ENCODE results near the gene MORC4. TPM values are rescaled to one million over a fixed set of nuclear protein-coding genes. Genes with fewer than 3 reads are reported as not detected.

Gene MORC4
- polyA plus RNA-seq, 1 of the 3 experiments (the other 2 are of a cell fraction), result 12.5 TPM

DNA sequence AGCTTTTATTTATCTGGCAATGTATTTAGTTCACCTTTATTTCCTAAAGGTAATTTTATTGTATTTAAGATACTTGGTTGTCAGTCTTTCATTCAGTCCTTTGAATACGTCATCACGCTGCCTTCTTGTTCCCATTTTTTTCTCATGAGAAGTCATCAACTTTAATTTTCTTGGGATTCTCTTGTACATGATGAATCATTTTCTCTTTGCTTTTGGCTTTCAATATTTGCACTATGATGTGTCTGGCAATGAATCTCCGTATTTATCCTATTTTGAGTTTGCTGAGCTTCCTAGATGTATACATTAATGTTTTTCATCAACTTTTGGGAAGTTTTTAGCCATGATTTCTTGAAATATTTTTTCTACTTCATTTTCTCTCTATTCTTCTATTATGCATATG lies 51.4 kb downstream of the MORC4 start:
- CTCF ChIA-PET, result interaction anchor here (0.7 kb wide), 1 partner anchor 292 kb away, joined by 3 read pairs; no protein-coding TSS in a partner anchor
- H3K4me3 ChIP-seq (ENCODE audit: low read depth in 2 of 2, low read length in 1 of 2), result no peak overlapping the region
- H3K4me1 ChIP-seq (ENCODE audit: control insufficient read depth in 1 of 2, insufficient read depth in 2 of 2, low read depth in 1 of 2, low read length in 1 of 2), result no peaks in the 10 kb centered on the region
- TF ChIP-seq TEAD4 (IDR thresholded peaks at IDR 0.05; ENCODE audit: borderline replicate concordance, insufficient read depth), result no peak
- TF ChIP-seq, protein P1, sequence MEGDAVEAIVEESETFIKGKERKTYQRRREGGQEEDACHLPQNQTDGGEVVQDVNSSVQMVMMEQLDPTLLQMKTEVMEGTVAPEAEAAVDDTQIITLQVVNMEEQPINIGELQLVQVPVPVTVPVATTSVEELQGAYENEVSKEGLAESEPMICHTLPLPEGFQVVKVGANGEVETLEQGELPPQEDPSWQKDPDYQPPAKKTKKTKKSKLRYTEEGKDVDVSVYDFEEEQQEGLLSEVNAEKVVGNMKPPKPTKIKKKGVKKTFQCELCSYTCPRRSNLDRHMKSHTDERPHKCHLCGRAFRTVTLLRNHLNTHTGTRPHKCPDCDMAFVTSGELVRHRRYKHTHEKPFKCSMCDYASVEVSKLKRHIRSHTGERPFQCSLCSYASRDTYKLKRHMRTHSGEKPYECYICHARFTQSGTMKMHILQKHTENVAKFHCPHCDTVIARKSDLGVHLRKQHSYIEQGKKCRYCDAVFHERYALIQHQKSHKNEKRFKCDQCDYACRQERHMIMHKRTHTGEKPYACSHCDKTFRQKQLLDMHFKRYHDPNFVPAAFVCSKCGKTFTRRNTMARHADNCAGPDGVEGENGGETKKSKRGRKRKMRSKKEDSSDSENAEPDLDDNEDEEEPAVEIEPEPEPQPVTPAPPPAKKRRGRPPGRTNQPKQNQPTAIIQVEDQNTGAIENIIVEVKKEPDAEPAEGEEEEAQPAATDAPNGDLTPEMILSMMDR (IDR thresholded peaks at IDR 0.05), result no peak
- no peaks in the 10 kb centered on the region for H3K36me3 ChIP-seq (replicated peaks in 1 of 2; ENCODE audit: control insufficient read depth in 1 of 2, insufficient read depth in 2 of 2, low read length in 1 of 2)
- no peaks in the 10 kb centered on the region for H3F3A ChIP-seq (replicated peaks; ENCODE audit: insufficient read depth)
- no peak overlapping the region for H3K27ac ChIP-seq (ENCODE audit: low read depth in 2 of 2, low read length in 1 of 2)
- no peak overlapping the region for H3K4me2 ChIP-seq
- no peaks in the 10 kb centered on the region for H3K9me3 ChIP-seq
- H3K9me2 ChIP-seq, result no peaks in the 10 kb centered on the region
- no peak overlapping the region for H2AFZ ChIP-seq (ENCODE audit: low read depth)
- WGBS (ENCODE audit: low lambda C conversion rate), result 61% methylated on average over 3 of the region's 3 CpGs
- no peaks in the 10 kb centered on the region for H3K79me2 ChIP-seq (ENCODE audit: insufficient read depth)
- POLR2A ChIA-PET, result no interaction called here
- DNase-seq, result no peak
- H4K20me1 ChIP-seq (ENCODE audit: insufficient read depth), result no peaks in the 10 kb centered on the region
- no peak overlapping the region for H3K9ac ChIP-seq
- H3K27me3 ChIP-seq (ENCODE audit: insufficient read depth), result peaks cover 3% of the 10 kb centered on the region; the same call in 1 of the 2 replicates

DNA sequence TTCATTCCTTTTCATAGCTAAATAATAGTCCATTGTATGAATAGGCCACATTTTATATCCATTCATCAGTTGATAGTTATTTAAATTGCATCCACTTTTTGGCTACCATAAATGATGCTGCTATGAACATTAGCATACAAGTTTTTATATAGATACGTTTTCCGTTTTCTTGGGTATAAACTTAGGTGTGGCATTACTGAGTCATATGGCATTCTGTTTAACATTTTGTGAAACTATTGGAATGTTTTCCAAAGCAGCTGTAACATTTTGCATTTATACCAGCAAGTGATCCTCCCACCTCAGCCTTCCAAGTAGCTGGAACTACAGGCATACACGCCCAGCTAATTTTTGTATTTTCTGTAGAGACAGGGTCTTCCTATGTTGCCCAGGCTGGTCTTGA lies 53.5 kb downstream of the MORC4 start:
- Histone ChIP-seq H3K4me1 (ENCODE audit: control insufficient read depth in 1 of 2, insufficient read depth in 2 of 2, low read depth in 1 of 2, low read length in 1 of 2) (no peaks in the 10 kb centered on the region), H3K27me3 (ENCODE audit: insufficient read depth) (peaks cover 3% of the 10 kb centered on the region; the same call in 1 of the 2 replicates), H3F3A (replicated peaks; ENCODE audit: insufficient read depth) (no peaks in the 10 kb centered on the region), H3K27ac (ENCODE audit: low read depth in 2 of 2, low read length in 1 of 2) (no peak overlapping the region), H3K4me2 (no peak overlapping the region), H4K20me1 (ENCODE audit: insufficient read depth) (no peaks in the 10 kb centered on the region), H3K9ac (no peak overlapping the region), H3K36me3 (replicated peaks in 1 of 2; ENCODE audit: control insufficient read depth in 1 of 2, insufficient read depth in 2 of 2, low read length in 1 of 2) (peaks cover 0 to 3% of the 10 kb centered on the region in 2 experiments), H3K4me3 (ENCODE audit: low read depth in 2 of 2, low read length in 1 of 2) (no peak overlapping the region), H3K9me3 (no peaks in the 10 kb centered on the region), H2AFZ (ENCODE audit: low read depth) (no peak overlapping the region), H3K9me2 (no peaks in the 10 kb centered on the region), H3K79me2 (ENCODE audit: insufficient read depth) (no peaks in the 10 kb centered on the region)
- no peak for DNase-seq
- ChIA-PET POLR2A (no interaction called here), CTCF (interaction anchor here (0.8 kb wide), 1 partner anchor 18 kb away, joined by 3 read pairs; no protein-coding TSS in a partner anchor)
- TF ChIP-seq, protein P2, sequence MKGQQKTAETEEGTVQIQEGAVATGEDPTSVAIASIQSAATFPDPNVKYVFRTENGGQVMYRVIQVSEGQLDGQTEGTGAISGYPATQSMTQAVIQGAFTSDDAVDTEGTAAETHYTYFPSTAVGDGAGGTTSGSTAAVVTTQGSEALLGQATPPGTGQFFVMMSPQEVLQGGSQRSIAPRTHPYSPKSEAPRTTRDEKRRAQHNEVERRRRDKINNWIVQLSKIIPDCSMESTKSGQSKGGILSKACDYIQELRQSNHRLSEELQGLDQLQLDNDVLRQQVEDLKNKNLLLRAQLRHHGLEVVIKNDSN (IDR thresholded peaks at IDR 0.05; ENCODE audit: borderline replicate concordance, low read depth), result no peak
- TF ChIP-seq NFIC (IDR thresholded peaks at IDR 0.05; ENCODE audit: borderline replicate concordance) (no peak), SIN3A (IDR thresholded peaks at IDR 0.05; ENCODE audit: borderline replicate concordance, low read depth, low read length) (no peak), NRF1 (IDR thresholded peaks at IDR 0.05; ENCODE audit: low read depth, low read length) (no peak), FOXM1 (IDR thresholded peaks at IDR 0.05; ENCODE audit: low read depth) (no peak), RFX5 (IDR thresholded peaks at IDR 0.05; ENCODE audit: low read length) (no peak), TEAD4 (IDR thresholded peaks at IDR 0.05; ENCODE audit: borderline replicate concordance, insufficient read depth) (no peak), REST (IDR thresholded peaks at IDR 0.05; ENCODE audit: low read depth, low read length) (no peak), TAF1 (IDR thresholded peaks at IDR 0.05; ENCODE audit: borderline replicate concordance, low read depth, low read length) (no peak)
- TF ChIP-seq, protein P3, sequence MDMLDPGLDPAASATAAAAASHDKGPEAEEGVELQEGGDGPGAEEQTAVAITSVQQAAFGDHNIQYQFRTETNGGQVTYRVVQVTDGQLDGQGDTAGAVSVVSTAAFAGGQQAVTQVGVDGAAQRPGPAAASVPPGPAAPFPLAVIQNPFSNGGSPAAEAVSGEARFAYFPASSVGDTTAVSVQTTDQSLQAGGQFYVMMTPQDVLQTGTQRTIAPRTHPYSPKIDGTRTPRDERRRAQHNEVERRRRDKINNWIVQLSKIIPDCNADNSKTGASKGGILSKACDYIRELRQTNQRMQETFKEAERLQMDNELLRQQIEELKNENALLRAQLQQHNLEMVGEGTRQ (IDR thresholded peaks at IDR 0.05; ENCODE audit: borderline replicate concordance, low read depth, low read length), result no peak
- TF ChIP-seq, protein P1 (IDR thresholded peaks at IDR 0.05), result no peak
- TF ChIP-seq, protein P4, sequence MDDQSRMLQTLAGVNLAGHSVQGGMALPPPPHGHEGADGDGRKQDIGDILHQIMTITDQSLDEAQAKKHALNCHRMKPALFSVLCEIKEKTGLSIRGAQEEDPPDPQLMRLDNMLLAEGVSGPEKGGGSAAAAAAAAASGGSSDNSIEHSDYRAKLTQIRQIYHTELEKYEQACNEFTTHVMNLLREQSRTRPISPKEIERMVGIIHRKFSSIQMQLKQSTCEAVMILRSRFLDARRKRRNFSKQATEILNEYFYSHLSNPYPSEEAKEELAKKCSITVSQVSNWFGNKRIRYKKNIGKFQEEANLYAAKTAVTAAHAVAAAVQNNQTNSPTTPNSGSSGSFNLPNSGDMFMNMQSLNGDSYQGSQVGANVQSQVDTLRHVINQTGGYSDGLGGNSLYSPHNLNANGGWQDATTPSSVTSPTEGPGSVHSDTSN (IDR thresholded peaks at IDR 0.05), result no peak
- WGBS (ENCODE audit: low lambda C conversion rate), result 37% methylated on average over 3 of the region's 3 CpGs
